Iris pigment epithelial cell (primary cell): ENCODE results near the gene BLOC1S3.

ENCODE experiments used
- DNase-seq: peaks from one replicate; pipeline ENCODE4 v3.0.0-alpha.2; 2011; ENCODE audit warnings: low read depth

The BLOC1S3 gene

DNA sequence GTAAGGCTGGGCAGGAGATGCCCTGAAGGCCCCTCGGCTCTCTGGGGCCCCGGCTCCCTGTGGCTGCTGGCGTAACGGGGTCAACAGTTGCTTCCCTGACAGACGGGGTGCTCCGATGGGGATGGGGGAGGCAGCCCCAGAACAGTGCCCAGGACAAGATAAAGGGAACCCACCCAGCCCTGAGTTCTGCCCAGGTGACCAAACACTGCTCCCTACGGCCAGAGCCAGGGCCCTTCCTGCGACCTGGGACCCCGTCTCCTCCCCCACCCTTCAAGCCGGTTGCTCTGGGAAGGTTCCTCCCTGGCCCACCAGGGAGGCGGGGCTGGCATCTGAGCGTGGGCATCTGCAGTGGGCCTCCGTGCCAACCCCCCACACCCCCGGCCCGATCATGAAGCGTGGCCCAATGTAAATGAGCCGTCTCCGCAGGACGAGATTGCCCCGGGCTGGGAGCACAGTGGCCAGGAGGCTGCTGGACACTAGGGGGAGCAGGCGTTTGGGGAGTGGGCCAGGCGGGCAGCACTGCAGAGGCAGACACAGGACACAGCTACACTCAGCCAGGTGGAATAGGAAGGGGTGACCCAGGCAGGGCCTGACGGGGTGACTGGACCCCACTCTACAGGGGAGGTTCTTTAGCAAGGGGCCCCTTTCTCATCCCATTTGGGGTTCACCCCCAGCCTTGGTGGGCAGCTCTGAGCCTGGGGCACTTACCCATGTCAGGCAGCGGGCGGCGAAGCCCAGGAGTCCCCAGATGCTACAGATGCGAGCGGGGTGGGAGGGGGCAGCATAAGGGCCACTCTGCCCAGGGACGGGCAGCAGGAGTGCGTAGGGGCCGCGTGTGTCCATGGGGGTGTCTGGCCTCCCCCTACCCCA is 16.6 kb upstream of the BLOC1S3 start:
- peak; percentile 29 for DNase-seq

- DNase-seq: no peak
Measured at GRCh38 chr19:45162608-45163143, 15.9 kb upstream of the BLOC1S3 start.

GRCh38 chr19:45163156-45163555 is 15.4 kb upstream of the BLOC1S3 start:
- no peak for DNase-seq

GRCh38 chr19:45163751-45164460 is 14.7 kb upstream of the BLOC1S3 start:
- DNase-seq: no peak

GRCh38 chr19:45164577-45165335 is 13.8 kb upstream of the BLOC1S3 start:
- DNase-seq: peak; percentile 87

DNA sequence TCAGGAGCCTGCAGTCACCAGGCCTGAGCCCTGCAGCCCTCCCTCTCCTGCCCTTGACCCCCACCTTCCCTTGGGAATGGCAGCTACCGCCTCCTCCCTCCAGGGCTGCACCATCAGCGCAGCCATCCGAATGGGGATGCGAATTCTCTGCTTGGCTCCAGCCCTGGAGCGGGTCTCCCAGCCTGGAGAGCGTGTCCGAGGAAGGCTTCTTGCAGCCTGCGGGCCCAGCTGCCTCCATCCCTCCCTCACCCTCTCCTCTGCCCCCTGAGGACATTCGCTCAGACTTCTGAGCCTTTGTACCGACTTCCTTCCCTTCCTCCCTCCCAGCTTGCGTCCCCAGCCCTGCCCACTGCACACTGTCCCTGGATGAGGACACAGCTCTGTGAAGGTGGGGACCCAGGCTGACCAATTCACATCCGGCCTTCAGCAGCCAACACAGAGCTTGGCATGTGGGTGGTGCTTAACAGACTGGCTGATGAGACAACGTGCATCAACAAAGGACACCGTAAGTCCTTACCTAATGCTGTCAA is 11.8 kb upstream of the BLOC1S3 start:
- no peak for DNase-seq

GRCh38 chr19:45168767-45169351 is 9.7 kb upstream of the BLOC1S3 start:
- no peak for DNase-seq

GRCh38 chr19:45169602-45170001 is 9.0 kb upstream of the BLOC1S3 start:
- DNase-seq: no peak

DNA sequence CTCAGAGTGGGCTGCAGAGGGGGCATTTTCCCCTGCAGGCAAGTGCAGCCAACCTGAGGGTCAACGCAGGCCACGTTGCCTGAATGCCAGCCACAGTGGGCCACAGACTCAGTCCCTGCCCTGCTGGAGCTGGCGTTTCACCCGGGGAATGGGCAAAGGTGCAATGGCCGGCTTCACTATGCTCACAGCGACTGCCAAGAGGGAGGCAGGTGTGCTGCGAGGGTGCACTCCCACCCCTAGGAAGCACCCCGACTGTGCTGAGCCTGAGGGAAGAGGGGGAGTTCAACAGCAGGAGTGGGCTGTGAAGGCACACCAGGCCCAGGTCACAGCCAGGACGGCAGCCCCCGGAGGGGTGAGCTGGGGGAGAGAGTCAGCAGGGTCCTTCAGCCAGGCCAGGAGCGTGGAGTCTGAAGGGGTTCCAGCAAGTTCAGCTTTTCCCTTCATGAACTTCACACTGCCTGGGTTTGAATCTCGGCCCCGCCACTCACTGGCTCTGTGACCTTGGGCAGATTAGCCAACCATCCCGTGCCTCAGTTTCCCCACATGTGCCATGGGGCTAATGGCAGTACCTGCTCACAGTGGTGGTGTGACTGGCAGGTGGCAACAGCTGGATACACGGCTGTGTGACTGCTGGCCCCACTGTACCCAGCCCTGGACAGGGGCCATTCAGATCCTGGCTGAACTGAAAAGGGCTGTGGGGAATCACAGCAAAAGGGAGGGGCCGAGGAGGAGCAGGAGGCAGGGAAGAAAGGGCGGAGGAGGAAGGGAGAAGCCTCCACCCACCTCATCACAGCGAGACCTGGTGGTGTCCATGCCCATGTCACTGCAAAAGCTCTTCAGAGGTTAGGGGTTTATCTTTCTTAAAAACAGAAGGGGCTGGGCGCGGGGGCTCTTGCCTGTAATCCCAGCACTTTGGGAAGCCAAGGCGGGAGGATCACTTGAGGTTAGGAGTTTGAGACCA is 8.2 kb upstream of the BLOC1S3 start:
- DNase-seq: no peak

- no peak for DNase-seq
Measured at GRCh38 chr19:45171211-45171623, 7.4 kb upstream of the BLOC1S3 start.

GRCh38 chr19:45172173-45172572 is 6.4 kb upstream of the BLOC1S3 start:
- no peak for DNase-seq

- DNase-seq: no peak
Measured at GRCh38 chr19:45172611-45173208, 5.9 kb upstream of the BLOC1S3 start.

GRCh38 chr19:45173816-45174215 is 4.8 kb upstream of the BLOC1S3 start:
- DNase-seq: peak; percentile 14

- peak; percentile 26 for DNase-seq
Measured at GRCh38 chr19:45175515-45176345, 2.9 kb upstream of the BLOC1S3 start.

- DNase-seq: peak; percentile 82
Measured at GRCh38 chr19:45177817-45178261, 745 bp upstream of the BLOC1S3 start, which contains the start of gene TRAPPC6A. Gene TRAPPC6A (minus strand): TSS chr19:45178237. CDS start chr19:45178218, 19 bp downstream.

DNA sequence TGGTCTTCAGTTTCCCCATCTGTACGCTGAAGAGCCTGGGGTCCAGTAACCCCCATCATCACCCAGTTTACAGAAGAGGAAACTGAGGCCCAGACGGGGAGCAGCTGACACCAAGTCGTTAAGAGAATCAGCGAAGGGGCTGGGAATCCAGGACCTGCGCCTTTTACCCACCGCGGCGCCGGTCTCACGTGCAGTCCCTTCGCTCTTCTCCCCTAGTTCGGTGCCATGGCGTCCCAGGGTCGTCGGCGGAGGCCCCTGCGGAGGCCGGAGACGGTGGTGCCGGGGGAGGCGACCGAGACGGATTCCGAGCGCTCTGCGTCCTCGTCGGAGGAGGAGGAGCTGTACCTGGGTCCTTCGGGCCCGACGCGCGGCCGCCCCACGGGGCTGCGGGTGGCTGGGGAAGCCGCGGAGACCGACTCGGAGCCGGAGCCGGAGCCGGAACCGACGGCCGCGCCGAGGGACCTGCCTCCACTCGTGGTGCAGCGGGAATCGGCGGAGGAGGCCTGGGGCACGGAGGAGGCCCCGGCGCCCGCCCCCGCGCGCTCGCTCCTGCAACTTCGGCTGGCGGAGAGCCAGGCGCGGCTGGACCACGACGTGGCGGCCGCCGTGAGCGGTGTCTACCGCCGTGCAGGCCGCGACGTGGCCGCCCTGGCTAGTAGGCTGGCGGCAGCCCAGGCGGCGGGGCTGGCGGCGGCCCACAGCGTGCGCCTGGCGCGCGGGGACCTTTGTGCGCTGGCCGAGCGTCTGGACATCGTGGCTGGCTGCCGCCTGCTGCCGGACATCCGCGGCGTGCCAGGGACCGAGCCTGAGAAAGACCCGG is 698 bp downstream of the BLOC1S3 start:
- peak; percentile 41 for DNase-seq

DNA sequence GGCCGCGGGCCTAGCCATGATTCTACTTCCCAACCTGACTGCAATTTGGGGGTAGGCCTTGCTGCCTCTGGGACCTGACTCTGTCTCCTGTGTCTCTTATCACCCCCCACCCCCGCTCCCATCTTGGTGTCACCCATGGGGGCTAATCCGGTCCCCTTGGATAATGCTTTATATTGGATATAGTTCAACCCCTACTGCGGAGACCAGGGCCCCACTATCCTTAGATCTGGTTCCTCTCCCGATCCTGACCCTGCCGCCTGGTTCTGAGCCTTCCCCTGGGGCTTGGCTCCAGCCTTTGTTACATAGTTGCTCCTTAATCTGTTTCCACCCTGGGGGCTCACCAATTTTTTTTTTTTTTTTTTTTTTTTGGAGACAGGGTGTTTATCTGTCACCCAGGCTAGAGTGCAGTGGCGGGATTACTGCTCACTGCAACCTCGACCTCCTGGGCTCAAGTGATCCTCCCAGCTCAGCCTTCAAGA is 1.3 kb downstream of the BLOC1S3 start:
- no peak for DNase-seq

DNA sequence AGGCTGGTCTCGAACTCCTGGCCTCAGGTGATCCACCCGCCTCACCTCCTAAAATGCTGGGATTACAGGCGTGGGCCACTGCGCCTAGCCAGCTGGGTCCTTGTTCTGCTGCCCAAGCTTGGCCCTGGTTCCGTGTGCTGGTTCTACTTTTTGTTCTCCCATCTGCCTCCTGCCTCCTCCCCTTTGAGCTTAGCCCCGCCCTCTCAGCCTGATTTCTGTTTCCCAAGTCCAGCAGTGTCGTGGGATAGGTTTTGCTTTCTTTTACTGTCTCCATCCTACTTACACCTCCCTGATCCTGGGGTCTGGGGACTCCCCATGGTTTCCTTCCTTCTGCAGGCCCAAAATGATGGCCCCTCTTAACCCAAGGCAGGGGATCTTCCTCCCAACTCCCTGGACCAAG is 2.4 kb downstream of the BLOC1S3 start:
- DNase-seq: no peak
